Measurements from ENCODE around the gene TRIP13.

DNA sequence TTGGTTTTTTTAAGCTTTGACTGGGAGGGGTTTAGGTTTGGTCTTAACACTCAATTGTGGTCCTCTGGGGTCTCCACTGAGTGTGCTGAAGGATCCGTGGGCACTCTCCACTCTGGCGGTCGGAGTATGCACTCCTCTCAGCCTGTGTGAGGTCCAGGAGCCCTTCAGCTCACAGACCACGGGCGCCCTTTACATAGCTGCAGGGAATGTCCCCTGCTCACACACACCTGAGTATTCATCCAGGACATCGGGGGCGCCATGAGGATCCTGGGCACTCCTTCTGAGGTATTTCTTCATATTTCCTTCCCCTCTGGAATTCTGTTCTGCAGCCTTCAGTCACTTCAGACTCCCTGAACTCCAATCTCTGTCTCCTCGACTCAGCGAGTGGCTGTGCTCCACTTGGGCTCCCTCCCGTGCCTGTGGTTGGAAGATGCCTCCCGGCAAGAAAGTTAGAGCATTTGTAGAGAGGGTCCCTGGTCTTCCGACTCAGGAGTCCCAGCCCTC lies 12.5 kb downstream of the TRIP13 start:
- TF ChIP-seq ISL1 (CRISPR knock-in tag; IDR thresholded peaks at IDR 0.05), result no peak
- TF ChIP-seq RARB (CRISPR knock-in tag; IDR thresholded peaks at IDR 0.05), result no peak
